Rectal smooth muscle tissue (tissue), 1 donor: ENCODE data around the gene ROS1.
"Not testable (repeated sequence)": the region's sequence is repeated elsewhere in the genome, so short reads cannot be mapped to it uniquely, and the experiment has no call there.

Experiments used
- H3K27ac ChIP-seq: one replicate; pipeline ENCODE4 v1.7.0; 2013; ENCODE audit warnings: low read depth, low read length, inconsistent platforms
- H3K27me3 ChIP-seq: one replicate; pipeline ENCODE4 v1.7.0; 2013; ENCODE audit warnings: low read length; ENCODE audit not compliant: control insufficient read depth, insufficient read depth
- H3K36me3 ChIP-seq: one replicate; pipeline ENCODE4 v1.7.0; 2013; ENCODE audit warnings: low read length; ENCODE audit not compliant: control insufficient read depth, insufficient read depth
- H3K4me1 ChIP-seq: one replicate; pipeline ENCODE4 v1.7.0; 2013; ENCODE audit warnings: low read length; ENCODE audit not compliant: control insufficient read depth, insufficient read depth
- H3K4me3 ChIP-seq: one replicate; pipeline ENCODE4 v1.7.0; 2013; ENCODE audit warnings: low read length
- H3K9ac ChIP-seq: one replicate; pipeline ENCODE4 v1.7.0; 2013; ENCODE audit warnings: low read length

ROS1 gene

GRCh38 chr6:117393045-117393444, 32.7 kb downstream of the ROS1 start:
- Histone ChIP-seq H3K27me3 (no peaks in the 10 kb centered on the region), H3K27ac (no peak overlapping the region), H3K9ac (no peak overlapping the region), H3K4me3 (no peak overlapping the region), H3K36me3 (no peaks in the 10 kb centered on the region), H3K4me1 (no peaks in the 10 kb centered on the region)

DNA sequence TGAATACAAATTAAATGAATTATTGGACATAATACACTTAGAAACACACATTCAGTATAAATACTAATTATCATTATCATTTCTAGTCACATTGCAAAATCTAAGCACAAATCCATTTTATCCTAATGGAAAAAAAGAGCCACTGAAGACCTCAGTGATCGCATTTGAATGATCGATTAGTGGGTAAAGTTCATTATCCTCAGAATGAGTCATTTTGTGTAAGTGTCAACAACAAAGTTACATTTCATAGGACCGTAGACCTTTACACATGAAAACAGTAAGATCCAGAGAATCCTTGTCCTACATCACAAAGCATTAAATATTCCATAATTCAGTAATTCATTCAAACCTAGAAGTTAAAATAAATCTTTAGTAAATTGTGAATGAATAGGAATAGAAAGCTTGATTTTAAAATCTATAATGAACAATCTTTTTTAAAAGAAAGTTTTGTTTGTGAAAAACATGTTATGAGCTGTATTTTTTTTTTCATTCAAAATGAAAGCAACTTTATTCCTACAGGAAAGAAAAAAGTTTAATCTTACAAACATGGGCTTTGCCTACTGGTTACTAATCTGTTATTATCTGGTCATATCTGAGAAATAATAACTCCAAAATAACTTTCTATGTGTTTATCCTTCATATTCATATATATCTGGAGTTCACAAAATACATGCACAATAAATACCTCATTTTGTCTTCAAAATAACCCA, 33.7 kb downstream of the ROS1 start:
- no peak overlapping the region for H3K27ac ChIP-seq
- H3K9ac ChIP-seq, result no peak overlapping the region
- no peaks in the 10 kb centered on the region for H3K4me1 ChIP-seq
- no peaks in the 10 kb centered on the region for H3K27me3 ChIP-seq
- H3K4me3 ChIP-seq, result no peak overlapping the region
- no peaks in the 10 kb centered on the region for H3K36me3 ChIP-seq

DNA sequence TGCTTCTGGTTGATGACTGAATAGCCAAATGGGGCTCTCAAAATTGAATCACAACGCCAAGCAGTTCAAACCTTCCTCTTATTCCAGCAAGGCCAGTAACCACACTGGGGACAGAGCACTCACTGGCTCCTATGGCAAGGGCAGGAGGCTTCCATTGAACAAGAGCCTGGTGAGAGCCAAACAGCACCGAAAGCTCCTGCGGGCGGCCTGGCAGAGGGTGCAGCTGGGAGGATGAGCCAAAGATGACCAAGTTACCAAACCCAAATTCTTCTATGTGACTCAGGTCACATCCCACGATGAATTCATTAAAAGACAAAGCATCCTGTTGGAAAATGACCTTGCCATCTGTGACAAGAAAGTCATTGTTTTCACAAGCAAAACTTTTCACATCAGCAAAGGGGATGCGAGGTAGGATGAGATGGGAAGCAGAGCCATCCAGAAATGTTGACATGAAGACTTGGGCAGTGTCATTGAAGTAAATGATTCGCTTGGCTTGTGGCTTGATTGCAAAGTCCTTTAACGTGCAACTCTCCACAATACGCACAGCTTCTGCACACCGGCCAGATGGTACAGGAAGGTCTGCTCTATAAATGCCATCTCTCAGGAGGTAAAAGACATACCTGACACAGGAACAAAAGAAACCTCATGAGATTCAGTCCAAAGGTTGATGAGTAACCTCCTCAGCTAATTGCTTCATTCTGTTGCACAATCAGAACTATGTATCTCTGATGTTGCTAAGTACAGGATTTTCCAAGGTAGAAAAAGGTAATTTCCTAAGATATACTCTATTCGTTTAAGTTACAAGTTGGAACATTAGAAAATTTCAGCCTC, 36.3 kb downstream of the ROS1 start:
- Histone ChIP-seq H3K36me3 (no peaks in the 10 kb centered on the region), H3K9ac (no peak overlapping the region), H3K27me3 (no peaks in the 10 kb centered on the region), H3K4me3 (no peak overlapping the region), H3K27ac (no peak overlapping the region), H3K4me1 (no peaks in the 10 kb centered on the region)

GRCh38 chr6:117387454-117387974, 38.2 kb downstream of the ROS1 start:
- Histone ChIP-seq H3K4me3 (no peak overlapping the region), H3K27ac (no peak overlapping the region), H3K36me3 (no peaks in the 10 kb centered on the region), H3K27me3 (no peaks in the 10 kb centered on the region), H3K9ac (no peak overlapping the region), H3K4me1 (no peaks in the 10 kb centered on the region)

DNA sequence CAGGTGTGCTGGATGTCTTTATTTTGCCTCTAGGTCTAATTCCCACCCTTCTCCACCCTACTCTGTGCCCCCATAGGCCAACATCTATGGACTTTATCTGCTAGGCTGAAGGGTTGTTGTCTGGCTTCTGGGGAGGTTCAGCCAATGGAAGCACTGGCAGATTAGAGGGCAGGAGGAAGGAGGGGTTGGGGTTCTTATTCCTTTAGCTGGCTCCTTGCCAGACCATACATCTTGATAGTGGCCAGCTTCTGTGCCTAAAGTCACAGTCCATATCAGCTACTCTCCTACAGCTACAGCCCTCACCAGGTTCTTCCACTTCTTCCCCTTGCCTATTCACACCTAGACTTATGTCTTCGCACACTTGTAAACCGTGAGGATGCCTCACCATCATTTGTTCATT, 41.1 kb downstream of the ROS1 start:
- Histone ChIP-seq H3K36me3 (no peaks in the 10 kb centered on the region), H3K27me3 (no peaks in the 10 kb centered on the region), H3K4me1 (no peaks in the 10 kb centered on the region), H3K27ac (no peak overlapping the region), H3K9ac (no peak overlapping the region), H3K4me3 (no peak overlapping the region)

GRCh38 chr6:117381749-117382148, 44.0 kb downstream of the ROS1 start:
- Histone ChIP-seq H3K4me3 (no peak overlapping the region), H3K27ac (no peak overlapping the region), H3K27me3 (no peaks in the 10 kb centered on the region), H3K4me1 (no peaks in the 10 kb centered on the region), H3K36me3 (no peaks in the 10 kb centered on the region), H3K9ac (no peak overlapping the region)

- Histone ChIP-seq H3K27me3 (no peaks in the 10 kb centered on the region), H3K9ac (no peak overlapping the region), H3K27ac (no peak overlapping the region), H3K36me3 (no peaks in the 10 kb centered on the region), H3K4me3 (no peak overlapping the region), H3K4me1 (no peaks in the 10 kb centered on the region)
Observed at GRCh38 chr6:117380298-117380697, 45.4 kb downstream of the ROS1 start.

DNA sequence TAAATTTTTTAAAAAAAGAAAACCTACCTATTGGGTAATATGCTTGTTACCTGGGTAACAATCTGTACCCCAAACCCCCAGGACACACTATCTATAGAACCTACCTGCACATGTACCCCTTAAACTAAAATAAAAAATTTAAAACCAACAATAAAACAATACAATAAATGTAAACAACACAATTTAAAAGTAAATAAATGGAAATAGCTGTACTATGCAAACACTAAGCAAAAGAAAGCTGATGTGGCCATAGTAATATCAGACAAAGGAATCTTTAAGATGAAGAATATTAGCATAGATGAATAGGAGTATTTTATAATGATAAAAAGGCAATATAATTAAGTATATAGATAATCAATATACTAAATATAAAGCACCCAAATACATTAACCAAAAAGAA, 50.3 kb downstream of the ROS1 start:
- no peak overlapping the region for H3K27ac ChIP-seq
- no peaks in the 10 kb centered on the region for H3K4me1 ChIP-seq
- H3K9ac ChIP-seq, result no peak overlapping the region
- no peaks in the 10 kb centered on the region for H3K27me3 ChIP-seq
- no peak overlapping the region for H3K4me3 ChIP-seq
- H3K36me3 ChIP-seq, result no peaks in the 10 kb centered on the region

DNA sequence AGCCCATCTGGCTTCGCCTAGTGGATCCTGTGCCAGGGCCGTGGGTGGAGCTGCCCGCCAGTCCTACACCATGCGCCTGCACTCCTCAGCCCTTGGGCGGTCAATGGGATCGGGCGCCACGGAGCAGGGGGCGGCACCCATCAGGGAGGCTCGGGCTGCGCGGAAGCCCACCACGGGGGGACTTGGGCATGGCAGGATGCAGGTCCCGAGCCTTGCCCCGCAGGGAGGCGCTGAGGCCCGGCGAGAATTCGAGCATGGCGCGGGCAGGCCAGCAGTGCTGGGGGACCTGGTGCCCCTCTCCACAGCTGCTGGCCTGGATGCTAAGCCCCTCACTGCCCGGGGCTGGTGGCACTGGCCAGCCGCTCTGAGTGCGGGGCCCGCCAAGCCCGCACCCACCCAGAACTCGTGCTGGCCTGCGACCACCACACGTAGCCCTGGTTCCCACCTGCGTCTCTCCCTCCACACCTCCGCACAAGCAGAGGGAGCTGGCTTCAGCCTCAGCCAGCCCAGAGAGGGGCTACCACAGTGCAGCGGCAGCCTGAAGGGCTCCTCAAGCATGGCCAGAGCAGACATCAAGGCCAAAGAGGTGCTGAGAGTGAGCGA, 52.4 kb downstream of the ROS1 start:
- Histone ChIP-seq H3K4me3 (no peak overlapping the region), H3K27me3 (no peaks in the 10 kb centered on the region), H3K4me1 (no peaks in the 10 kb centered on the region), H3K9ac (no peak overlapping the region), H3K36me3 (no peaks in the 10 kb centered on the region), H3K27ac (no peak overlapping the region)

DNA sequence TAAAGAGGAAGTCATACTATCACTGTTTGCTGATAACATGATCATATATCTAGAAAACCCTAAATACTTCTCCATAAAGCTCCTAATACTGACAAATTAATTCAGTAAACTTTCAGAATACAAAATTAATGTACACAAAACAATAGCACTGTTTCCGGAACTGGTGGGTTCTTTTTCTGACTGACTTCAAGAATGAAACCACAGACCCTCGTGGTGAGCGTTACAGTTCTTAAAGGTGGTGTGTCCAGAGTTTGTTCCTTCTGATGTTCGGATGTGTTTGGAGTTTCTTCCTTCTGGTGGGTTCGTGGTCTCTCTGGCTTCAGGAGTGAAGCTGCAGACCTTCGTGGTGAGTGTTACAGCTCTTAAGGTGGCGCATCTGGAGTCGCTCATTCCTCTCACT, 53.5 kb downstream of the ROS1 start:
- H3K4me3 ChIP-seq, H3K4me1 ChIP-seq, H3K27me3 ChIP-seq, H3K27ac ChIP-seq, H3K36me3 ChIP-seq, H3K9ac ChIP-seq: not testable (repeated sequence)

DNA sequence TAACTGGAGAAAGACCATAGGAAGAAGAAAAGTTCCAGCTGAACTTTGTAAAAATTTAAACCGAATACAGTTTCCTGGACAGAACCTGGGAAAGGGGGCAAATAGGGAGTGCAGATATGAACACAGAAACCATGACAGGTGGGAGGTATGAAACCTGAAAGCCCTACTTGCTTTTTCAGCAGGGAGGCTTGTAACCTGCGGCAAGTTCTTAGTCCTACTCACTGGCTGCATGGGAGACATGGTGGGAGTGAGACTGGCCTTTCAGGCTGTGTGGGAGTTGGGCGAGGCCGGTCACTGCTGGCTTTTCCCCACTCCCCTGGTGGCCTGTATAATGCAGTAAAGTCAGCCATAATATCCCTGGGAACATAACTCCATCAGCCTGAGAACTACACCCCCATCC, 54.2 kb downstream of the ROS1 start:
- Histone ChIP-seq H3K9ac (no peak overlapping the region), H3K4me3 (no peak overlapping the region), H3K27ac (no peak overlapping the region), H3K27me3 (no peaks in the 10 kb centered on the region), H3K36me3 (no peaks in the 10 kb centered on the region), H3K4me1 (no peaks in the 10 kb centered on the region)

GRCh38 chr6:117359581-117359980, 66.2 kb downstream of the ROS1 start:
- Histone ChIP-seq H3K36me3 (no peaks in the 10 kb centered on the region), H3K4me3 (no peak overlapping the region), H3K4me1 (no peaks in the 10 kb centered on the region), H3K27ac (no peak overlapping the region), H3K9ac (no peak overlapping the region), H3K27me3 (no peaks in the 10 kb centered on the region)
